ENCODE results near the gene LCN6. TPM values are rescaled to one million over a fixed set of nuclear protein-coding genes. Genes with fewer than 3 reads are reported as not detected.

The LCN6 gene
- total RNA-seq, 1 experiment from 2014 or later = not detected

GRCh38 chr9:136700959-136701667 lies 47.2 kb downstream of the LCN6 start:
- Histone ChIP-seq H3T11ph (ENCODE audit: low read length) (no peak overlapping the region), H2BK12ac (ENCODE audit: insufficient read length, low read depth, low read length) (no peak overlapping the region), H2BK20ac (ENCODE audit: low read depth, low read length, poor library complexity, severe bottlenecking) (no peak overlapping the region), H3K9me3 (ENCODE audit: control insufficient read depth, low read depth, low read length) (no peaks in the 10 kb centered on the region), H3K4me1 (ENCODE audit: insufficient read depth, low read length) (no peaks in the 10 kb centered on the region), H4K20me1 (ENCODE audit: control insufficient read depth, insufficient read depth, insufficient read length) (no peaks in the 10 kb centered on the region), H3K4me2 (ENCODE audit: insufficient read depth, insufficient read length, low read length) (peak overlapping the region; percentile 35), H3K56ac (ENCODE audit: insufficient read length, low read depth, low read length) (no peak overlapping the region), H3K9ac (ENCODE audit: extremely low read depth, insufficient read length, low read length) (no peak overlapping the region), H3K14ac (ENCODE audit: insufficient read depth, low read length) (no peak overlapping the region), H4K8ac (replicated peaks; ENCODE audit: insufficient read length, low read depth, low read length) (no peak overlapping the region), H2AFZ (ENCODE audit: low read length) (no peak overlapping the region), H2AK5ac (ENCODE audit: insufficient read length, low read length) (no peak overlapping the region), H3K23ac (ENCODE audit: insufficient read length, low read depth, low read length) (no peak overlapping the region), H3K4ac (ENCODE audit: low read depth, low read length) (no peak overlapping the region), H4K91ac (ENCODE audit: insufficient read length, low read depth, low read length) (no peak overlapping the region), H3K27ac (ENCODE audit: insufficient read length, low read depth, low read length) (no peak overlapping the region), H3K79me2 (ENCODE audit: insufficient read depth, low read length) (no peaks in the 10 kb centered on the region), H2BK15ac (ENCODE audit: low read depth, low read length) (no peak overlapping the region), H2BK5ac (ENCODE audit: insufficient read length, low read length) (no peak overlapping the region), H3K18ac (ENCODE audit: insufficient read length, low read depth, low read length) (no peak overlapping the region), H2BK120ac (ENCODE audit: low read depth, low read length, poor library complexity, severe bottlenecking) (peak overlapping the region; percentile 80), H3K23me2 (ENCODE audit: insufficient read length, low read depth, low read length, poor library complexity, severe bottlenecking) (no peaks in the 10 kb centered on the region), H3K27me3 (ENCODE audit: insufficient read depth, low read length) (no peaks in the 10 kb centered on the region), H3K79me1 (ENCODE audit: insufficient read depth, low read depth, low read length, poor library complexity, severe bottlenecking) (no peaks in the 10 kb centered on the region), H4K5ac (ENCODE audit: insufficient read length, low read depth, low read length) (no peak overlapping the region)
- Mint-ChIP-seq H3K4me1 (peaks cover 7 to 17% of the 10 kb centered on the region in 2 experiments), H3K4me3 (no peak overlapping the region), H3K27me3 (ENCODE audit: low read depth) (peaks cover 44% of the 10 kb centered on the region), H3K27ac (no peak overlapping the region), H3K9me3 (no peaks in the 10 kb centered on the region; a peak in 1 of 5 replicates), H3K36me3 (ENCODE audit: insufficient read depth in 1 of 3, low read depth in 3 of 3) (no peaks in the 10 kb centered on the region)
- no CpG with 5 or more reads among the region's 38 CpGs for WGBS (ENCODE audit: extremely low coverage, insufficient read length, low lambda C conversion rate)
- DNase-seq = no peak
- no peak for TF ChIP-seq CTCF (conservative IDR thresholded peaks at IDR 0.05)
